GM12892 (cell line): ENCODE data around the gene MIA3.

ENCODE experiments used
- DNase-seq: peaks from one replicate; pipeline ENCODE4 v3.0.0; 2011; ENCODE audit not compliant: insufficient read length
- FAIRE-seq: peaks from 2 replicates; lab custom pipeline; 2011; peaks lifted over from hg19 to GRCh38; lab: Jason Lieb, UNC
- POLR2A ChIP-seq: IDR thresholded peaks from 2 replicates; pipeline ENCODE4 v1.6.1; 2011; ENCODE audit warnings: low read depth, low read length, control low read depth
- POLR2AphosphoS5 ChIP-seq: IDR thresholded peaks from 2 replicates; pipeline ENCODE4 v1.6.1; 2011; ENCODE audit warnings: low read depth, low read length, control low read depth
- TAF1 ChIP-seq: IDR thresholded peaks from 2 replicates; pipeline ENCODE4 v1.6.1; 2011; ENCODE audit warnings: low read depth, mild to moderate bottlenecking, control low read depth, low read length, borderline replicate concordance

The MIA3 gene

GRCh38 chr1:222670110-222670509 lies 52.2 kb downstream of the MIA3 start:
- no peak for FAIRE-seq

DNA sequence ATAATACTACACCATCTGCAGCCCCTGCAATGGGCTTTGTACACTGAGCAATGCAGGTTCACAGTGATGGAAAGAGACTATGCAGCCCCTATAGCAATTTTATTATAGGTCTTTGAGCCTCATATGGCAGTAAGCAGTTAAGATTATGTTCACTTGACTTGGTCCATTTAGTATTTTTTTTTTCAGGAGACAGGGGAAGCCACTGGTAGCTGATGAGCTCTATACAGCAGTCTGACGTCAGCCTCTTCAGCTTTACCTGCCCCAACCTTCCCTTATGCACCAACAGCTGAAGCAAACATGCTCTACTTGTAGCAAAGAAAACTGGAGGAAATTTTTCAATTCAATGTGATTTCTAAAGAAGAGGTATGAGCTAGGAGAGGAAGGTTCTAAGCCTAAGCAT lies 62.2 kb downstream of the MIA3 start:
- TF ChIP-seq TAF1: no peak
- no peak for TF ChIP-seq POLR2AphosphoS5
- TF ChIP-seq POLR2A: no peak

More at GRCh38 chr1:222670110-222670509, 52.2 kb downstream of the MIA3 start:
- no peak for DNase-seq
- no peak for TF ChIP-seq POLR2A
- TF ChIP-seq TAF1: no peak
- TF ChIP-seq POLR2AphosphoS5: no peak

DNA sequence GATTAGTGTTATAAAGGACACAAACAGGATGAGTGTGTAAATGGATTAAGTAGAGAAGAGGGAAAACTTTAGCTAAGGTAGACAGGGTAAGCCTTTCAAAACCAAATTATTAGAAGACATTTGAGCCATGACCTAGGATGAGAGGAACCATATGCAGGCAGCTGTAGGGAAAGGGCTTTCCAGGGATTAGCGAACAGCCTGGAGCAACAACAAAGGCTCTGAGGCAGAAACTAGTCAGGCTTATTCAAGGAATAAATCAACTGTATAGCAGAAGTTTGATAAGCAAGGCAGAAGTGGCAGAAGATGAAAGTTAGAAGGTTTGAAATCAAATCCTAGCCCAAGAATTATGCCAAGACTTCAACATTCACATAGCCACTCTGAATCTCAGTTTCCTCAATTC lies 73.1 kb downstream of the MIA3 start:
- no peak for FAIRE-seq
- no peak for TF ChIP-seq POLR2AphosphoS5
- no peak for DNase-seq

More for the DNA sequence above, 62.2 kb downstream of the MIA3 start:
- FAIRE-seq: no peak
- DNase-seq: no peak

DNA sequence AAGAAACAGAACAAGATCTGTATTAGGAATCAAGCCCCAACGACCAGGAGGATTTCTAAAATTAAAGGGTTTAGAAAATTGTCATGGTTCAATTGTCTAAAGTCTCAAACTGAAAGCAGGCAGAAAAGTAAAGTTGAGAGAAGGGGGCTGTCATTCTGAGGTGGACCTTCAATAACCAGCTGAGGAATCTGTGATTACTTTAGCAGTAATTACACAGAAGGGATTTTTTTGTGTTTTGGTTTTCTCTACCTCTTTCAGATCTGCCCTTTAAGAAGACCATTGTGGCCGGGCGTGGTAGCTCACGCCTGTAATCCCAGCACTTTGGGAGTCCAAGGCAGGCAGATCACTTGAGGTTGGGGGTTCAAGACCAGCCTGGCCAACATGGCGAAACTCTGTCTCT lies 77.0 kb downstream of the MIA3 start:
- TF ChIP-seq TAF1: no peak
- no peak for TF ChIP-seq POLR2A
- no peak for TF ChIP-seq POLR2AphosphoS5
- FAIRE-seq (no peak), DNase-seq (no peak)

- DNase-seq: no peak
- TF ChIP-seq POLR2AphosphoS5 (no peak), TAF1 (no peak), POLR2A (no peak)
- no peak for FAIRE-seq
Observed at GRCh38 chr1:222696741-222697140, 78.8 kb downstream of the MIA3 start.

DNA sequence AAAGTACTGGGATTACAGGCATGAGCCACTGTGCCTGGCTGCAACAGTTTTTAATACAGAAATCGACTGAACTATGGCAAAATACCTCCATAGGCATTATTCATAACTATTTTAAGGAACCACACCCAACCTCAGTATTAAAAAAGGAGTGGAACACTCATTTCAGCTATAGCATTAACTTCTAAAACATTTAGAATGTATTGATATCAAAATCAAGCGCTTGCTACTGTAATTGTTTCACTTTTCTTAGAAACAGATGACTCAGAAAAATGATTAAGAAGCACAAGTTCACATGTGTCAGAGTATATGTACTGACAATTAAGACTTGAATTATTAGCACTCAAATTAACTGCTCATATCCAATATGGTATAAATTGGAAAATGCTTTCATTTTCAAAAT lies 79.3 kb downstream of the MIA3 start:
- TF ChIP-seq POLR2AphosphoS5 (no peak), POLR2A (no peak), TAF1 (no peak)
- DNase-seq (no peak), FAIRE-seq (no peak)

DNA sequence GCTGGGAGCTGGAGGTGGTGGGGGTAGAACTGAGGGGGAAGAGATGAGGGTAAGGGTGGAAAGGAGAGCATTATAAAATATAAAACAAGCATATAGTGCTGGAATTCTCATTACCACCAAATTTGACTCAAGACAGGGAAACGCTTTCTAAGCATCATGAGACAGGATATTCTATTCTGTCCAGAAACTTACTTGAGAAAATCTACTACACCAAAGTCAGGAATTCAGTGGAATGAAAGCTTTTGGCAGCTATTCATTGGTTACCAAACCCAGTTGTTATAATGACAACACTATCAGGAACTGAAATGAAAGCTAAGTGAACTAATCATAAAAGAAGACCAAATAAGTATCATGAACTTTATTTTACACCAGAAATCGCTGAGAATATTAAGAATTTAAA lies 79.9 kb downstream of the MIA3 start:
- DNase-seq (no peak), FAIRE-seq (no peak)
- TF ChIP-seq POLR2AphosphoS5 (no peak), TAF1 (no peak), POLR2A (no peak)

DNA sequence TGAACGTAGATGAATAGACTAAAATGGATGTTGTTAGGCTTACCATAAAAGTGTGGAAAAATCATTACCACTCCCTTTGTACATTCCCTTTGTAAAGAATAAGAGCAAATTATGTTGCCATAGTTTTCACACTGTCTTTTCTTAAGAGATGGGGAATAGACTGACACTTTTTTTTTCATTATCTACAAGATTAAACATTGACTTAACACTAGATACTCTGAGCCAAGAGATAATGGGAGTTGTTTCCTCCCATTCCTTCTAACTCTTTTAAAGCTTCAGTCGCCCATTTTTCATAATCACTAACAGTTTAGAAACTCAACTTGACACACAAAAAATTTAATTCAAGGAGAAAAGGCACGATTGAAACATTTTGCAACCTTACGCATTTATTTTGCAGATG lies 84.3 kb downstream of the MIA3 start:
- TF ChIP-seq TAF1 (no peak), POLR2A (no peak), POLR2AphosphoS5 (no peak)
- FAIRE-seq (no peak), DNase-seq (no peak)

GRCh38 chr1:222704260-222704659 lies 86.4 kb downstream of the MIA3 start:
- DNase-seq (no peak), FAIRE-seq (no peak)

GRCh38 chr1:222706815-222707214 lies 88.9 kb downstream of the MIA3 start:
- no peak for TF ChIP-seq POLR2AphosphoS5
- TF ChIP-seq POLR2A: no peak
- no peak for TF ChIP-seq TAF1
- FAIRE-seq: no peak
- no peak for DNase-seq

More at GRCh38 chr1:222704260-222704659, 86.4 kb downstream of the MIA3 start:
- TF ChIP-seq POLR2AphosphoS5: no peak
- TF ChIP-seq TAF1: no peak
- no peak for TF ChIP-seq POLR2A

GRCh38 chr1:222709700-222710153 lies 91.8 kb downstream of the MIA3 start:
- DNase-seq (no peak), FAIRE-seq (no peak)
- TF ChIP-seq POLR2A (no peak), POLR2AphosphoS5 (no peak), TAF1 (no peak)

GRCh38 chr1:222711319-222712252 lies 93.7 kb downstream of the MIA3 start:
- FAIRE-seq: peak; percentile 85
- TF ChIP-seq TAF1: no peak
- no peak for TF ChIP-seq POLR2AphosphoS5
- no peak for TF ChIP-seq POLR2A
- peak; percentile 33 for DNase-seq
